Testis (tissue), 3 donors: ENCODE data around the gene SLC39A7. TPM values are rescaled to one million over a fixed set of nuclear protein-coding genes. Genes with fewer than 3 reads are reported as not detected.
A peak's percentile ranks its signal among the peaks of the same experiment; 100 is the strongest.

Experiments
- DNase-seq: peaks from one replicate; pipeline ENCODE4 v3.0.0-alpha.2; 2019
- H3K27ac ChIP-seq, 2 donors: fragments of 200-600 bp; sonication (generic); one replicate each; pipeline ENCODE4 v1.5.1; 2019
- H3K27me3 ChIP-seq: fragments of 200-600 bp; sonication (generic); one replicate; pipeline ENCODE4 v1.5.1; 2019
- H3K36me3 ChIP-seq: fragments of 200-600 bp; sonication (generic); one replicate; pipeline ENCODE4 v1.5.1; 2017; ENCODE audit warnings: low read depth; ENCODE audit errors: missing control alignments
- H3K4me1 ChIP-seq: fragments of 200-600 bp; sonication (generic); one replicate; pipeline ENCODE4 v1.5.1; 2019
- H3K4me3 ChIP-seq, 2 donors: fragments of 200-600 bp; sonication (generic); one replicate each; pipeline ENCODE4 v1.5.1; 2017 to 2019
- H3K9me3 ChIP-seq: fragments of 200-600 bp; sonication (generic); one replicate; pipeline ENCODE4 v1.5.1; 2017
- CTCF ChIP-seq, 3 experiments: fragments of 450-650 bp in 2 of 3; fragments of 200-600 bp in 1 of 3; sonication (generic) in 1 of 3; IDR thresholded peaks; one replicate each; pipeline ENCODE4 v1.5.1; 2016 to 2019; ENCODE audit warnings: antibody characterized with exemption in 3 of 3, mild to moderate bottlenecking in 2 of 3, moderate library complexity in 1 of 3
- POLR2A ChIP-seq: fragments of 450-650 bp; IDR thresholded peaks from one replicate; pipeline ENCODE4 v1.6.1; 2017; ENCODE audit warnings: antibody characterized with exemption, mild to moderate bottlenecking, moderate library complexity
- WGBS, 2 donors: methylation state at CpG; one replicate each; pipeline ENCODE4 v1.1.5; 2018; 5-methylcytosine and 5-hydroxymethylcytosine counted together
- intact Hi-C: fragments of 100-400 bp; cut with DNase I; formaldehyde crosslinking; loops from one replicate; pipeline ENCODE4 v1.15.1; 2023; ENCODE audit warnings: low total_unique reads
- microRNA counts, 2 donors: library from miRNA; unstranded; fragments of <30 nt; microRNA quantifications; one replicate each; lab custom pipeline; 2016
- microRNA-seq, 2 donors: library from miRNA; unstranded; fragments of <30 nt; microRNA quantifications; one replicate each; pipeline ENCODE4, GENCODE V29; 2016; ENCODE audit warnings: borderline number of aligned reads in 2 of 2, borderline replicate concordance in 1 of 2
- polyA plus RNA-seq: library from polyadenylated mRNA; stranded (reverse); fragments of 350-450 nt; fragmentation: Illumina TruSeq; extraction: RNeasy Lipid Tissue Mini Kit (QIAGEN cat#74804); gene quantifications from one replicate; pipeline ENCODE4 v1.2.3, GENCODE V29; 2014; ENCODE audit warnings: low read depth, low replicate concordance; ENCODE audit not compliant: insufficient read depth
- small RNA-seq, 2 donors: library from RNA; depleted of rRNA; stranded (forward); fragments of <200 nt; gene quantifications; one replicate each; pipeline ENCODE3, GENCODE V24; 2016
- total RNA-seq, 2 donors: library from RNA; depleted of rRNA; stranded (reverse); fragments of >200 nt; gene quantifications; one replicate each; pipeline ENCODE4 v1.2.3, GENCODE V29; 2016

Gene SLC39A7
- total and polyA plus RNA-seq, 3 donors from 2014 or later = 79.1 to 87.7 (median 85.7) TPM

GRCh38 chr6:33249732-33250630 lies 49.3 kb downstream of the SLC39A7 start:
- WGBS, 2 donors = 6 to 19% methylated on average over 5 to 15 of the region's 15 CpGs
- no peak for DNase-seq
- intact Hi-C loops = no loop called here

GRCh38 chr6:33250731-33251130 lies 50.1 kb downstream of the SLC39A7 start:
- H3K27me3 ChIP-seq = no peaks in the 10 kb centered on the region
- H3K27ac ChIP-seq = peak overlapping the region in 1 of 2 donors; percentile 98
- no peaks in the 10 kb centered on the region for H3K9me3 ChIP-seq
- WGBS, 2 donors = 92 to 93% methylated on average over 13 of the region's 13 CpGs
- no peak for DNase-seq
- TF ChIP-seq CTCF (IDR thresholded peaks at IDR 0.05) (no peak), POLR2A (no peak)
- peaks cover 21% of the 10 kb centered on the region for H3K4me1 ChIP-seq
- intact Hi-C loops = no loop called here
- H3K4me3 ChIP-seq = no peak overlapping the region
- no peaks in the 10 kb centered on the region for H3K36me3 ChIP-seq

More at GRCh38 chr6:33249732-33250630, 49.3 kb downstream of the SLC39A7 start:
- TF ChIP-seq POLR2A (no peak), CTCF (IDR thresholded peaks at IDR 0.05) (no peak)
- Histone ChIP-seq H3K4me3 (peak overlapping the region; percentile 68 to 72), H3K9me3 (no peaks in the 10 kb centered on the region), H3K36me3 (no peaks in the 10 kb centered on the region), H3K27ac (peak overlapping the region; percentile 94 to 98), H3K4me1 (peaks cover 21% of the 10 kb centered on the region), H3K27me3 (no peaks in the 10 kb centered on the region)

GRCh38 chr6:33251395-33252012 lies 50.8 kb downstream of the SLC39A7 start:
- Histone ChIP-seq H3K4me3 (no peak overlapping the region), H3K4me1 (peaks cover 21% of the 10 kb centered on the region), H3K9me3 (no peaks in the 10 kb centered on the region), H3K27me3 (no peaks in the 10 kb centered on the region), H3K36me3 (no peaks in the 10 kb centered on the region), H3K27ac (no peak overlapping the region)
- 87 to 92% methylated on average over 6 of the region's 6 CpGs for WGBS, 2 donors
- no peak for DNase-seq
- intact Hi-C loops = no loop called here
- TF ChIP-seq CTCF (IDR thresholded peaks at IDR 0.05) (no peak), POLR2A (no peak)

DNA sequence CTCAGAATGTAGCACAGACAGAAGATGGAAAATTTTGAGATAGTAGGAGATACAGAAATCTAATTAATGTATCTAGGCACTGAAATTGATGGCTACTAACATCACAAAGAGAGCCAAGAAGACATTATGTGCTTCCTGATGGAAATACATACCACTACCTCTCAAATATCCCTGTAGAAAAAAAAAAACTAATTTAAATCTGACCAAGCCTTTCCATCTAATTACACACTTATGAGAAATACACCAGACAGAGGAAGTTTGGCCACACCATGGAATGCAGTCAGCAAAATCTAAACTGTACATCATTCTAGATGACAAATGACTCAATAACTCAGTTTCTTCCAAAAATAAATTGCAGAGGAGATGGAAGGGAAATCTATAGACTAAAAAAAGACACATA lies 52.1 kb downstream of the SLC39A7 start:
- TF ChIP-seq CTCF (IDR thresholded peaks at IDR 0.05) = no peak
- Histone ChIP-seq H3K4me3 (no peak overlapping the region), H3K4me1 (peaks cover 19% of the 10 kb centered on the region), H3K27me3 (no peaks in the 10 kb centered on the region), H3K9me3 (no peaks in the 10 kb centered on the region), H3K27ac (no peak overlapping the region), H3K36me3 (no peaks in the 10 kb centered on the region)
- intact Hi-C loops = no loop called here
- DNase-seq = no peak

MicroRNAs within 50 kb of the gene (microRNA counts, 767-probe panel; counts per million panel counts)
- microRNA hsa-miR-219-1-3p (lab: Ali Mortazavi, UCI) (0 to 152 counts per million in 2 donors), microRNA hsa-miR-219-5p (lab: Ali Mortazavi, UCI) (0 to 152 counts per million in 2 donors)

Small RNAs within 50 kb of the gene (microRNA-seq; reads per million reads assigned to microRNA genes)
- 0.69 to 1.4 reads per million in 2 donors for gene MIR219A1

Small RNAs within 50 kb of the gene (small RNA-seq; reads per million reads assigned to genes)
- gene MIR219A1 (1.1 to 1.2 reads per million in 2 donors), gene RNY4P10 (0 reads per million in 2 donors)

Other genes starting within 250 kb of the SLC39A7 start
- 10 to 100 TPM; 10.1 to 19.8 TPM for gene HLA-DMA, start 247.8 kb upstream of the SLC39A7 start, total RNA-seq
- 54.5 TPM for gene HLA-DMA, start 247.8 kb upstream of the SLC39A7 start, polyA plus RNA-seq
- gene BRD2, start 232.3 kb upstream of the SLC39A7 start, total RNA-seq = 100 to 1,000 TPM; 312 to 334 TPM
- 299 TPM for gene BRD2, start 232.3 kb upstream of the SLC39A7 start, polyA plus RNA-seq
- gene HLA-DOA, start 191.3 kb upstream of the SLC39A7 start, total RNA-seq = 1 to 10 TPM; 1.2 to 1.7 TPM
- 13.5 TPM for gene HLA-DOA, start 191.3 kb upstream of the SLC39A7 start, polyA plus RNA-seq
- 10 to 100 TPM; 26.5 to 48.9 TPM for gene HLA-DPA1, start 127.2 kb upstream of the SLC39A7 start, total RNA-seq
- 143 TPM for gene HLA-DPA1, start 127.2 kb upstream of the SLC39A7 start, polyA plus RNA-seq
- 10 to 100 TPM; 14.4 to 39.5 TPM for gene HLA-DPB1, start 124.9 kb upstream of the SLC39A7 start, total RNA-seq
- 183 TPM for gene HLA-DPB1, start 124.9 kb upstream of the SLC39A7 start, polyA plus RNA-seq
- gene COL11A2, start 8.4 kb upstream of the SLC39A7 start, total RNA-seq = 1 to 10 TPM; 8.6 to 8.8 TPM
- gene COL11A2, start 8.4 kb upstream of the SLC39A7 start, polyA plus RNA-seq = 8.2 TPM
- gene RXRB, start 202 bp upstream of the SLC39A7 start, total RNA-seq = 10 to 100 TPM; 42.9 to 47.3 TPM
- gene RXRB, start 202 bp upstream of the SLC39A7 start, polyA plus RNA-seq = 45.2 TPM
- gene HSD17B8, start 3.8 kb downstream of the SLC39A7 start, total RNA-seq = 10 to 100 TPM; 25.4 to 26.3 TPM
- 11.2 TPM for gene HSD17B8, start 3.8 kb downstream of the SLC39A7 start, polyA plus RNA-seq
- gene RING1, start 7.6 kb downstream of the SLC39A7 start, total RNA-seq = 10 to 100 TPM; 36.2 to 38.0 TPM
- 60.2 TPM for gene RING1, start 7.6 kb downstream of the SLC39A7 start, polyA plus RNA-seq
- gene VPS52, start 71.0 kb downstream of the SLC39A7 start, total RNA-seq = 10 to 100 TPM; 71.0 to 85.0 TPM
- gene VPS52, start 71.0 kb downstream of the SLC39A7 start, polyA plus RNA-seq = 87.1 TPM
- gene RPS18, start 71.2 kb downstream of the SLC39A7 start, total RNA-seq = 1,000 to 10,000 TPM in 1 of 2 donors, 100 to 1,000 TPM in 1; 685 to 1,953 TPM
- 2,185 TPM for gene RPS18, start 71.2 kb downstream of the SLC39A7 start, polyA plus RNA-seq
- 10 to 100 TPM; 18.0 to 18.3 TPM for gene B3GALT4, start 76.3 kb downstream of the SLC39A7 start, total RNA-seq
- 55.4 TPM for gene B3GALT4, start 76.3 kb downstream of the SLC39A7 start, polyA plus RNA-seq
- 10 to 100 TPM; 63.2 to 71.2 TPM for gene WDR46, start 88.4 kb downstream of the SLC39A7 start, total RNA-seq
- gene WDR46, start 88.4 kb downstream of the SLC39A7 start, polyA plus RNA-seq = 61.6 TPM
- gene PFDN6, start 88.7 kb downstream of the SLC39A7 start, total RNA-seq = 10 to 100 TPM; 45.5 to 56.2 TPM
- 123 TPM for gene PFDN6, start 88.7 kb downstream of the SLC39A7 start, polyA plus RNA-seq
- 10 to 100 TPM; 42.8 to 46.2 TPM for gene RGL2, start 98.1 kb downstream of the SLC39A7 start, total RNA-seq
- gene RGL2, start 98.1 kb downstream of the SLC39A7 start, polyA plus RNA-seq = 52.7 TPM
- gene TAPBP, start 113.2 kb downstream of the SLC39A7 start, total RNA-seq = 100 to 1,000 TPM in 1 of 2 donors, 10 to 100 TPM in 1; 76.5 to 128 TPM
- 34.6 TPM for gene TAPBP, start 113.2 kb downstream of the SLC39A7 start, polyA plus RNA-seq
- gene ZBTB22, start 116.9 kb downstream of the SLC39A7 start, total RNA-seq = 10 to 100 TPM; 13.4 to 17.1 TPM
- 15.2 TPM for gene ZBTB22, start 116.9 kb downstream of the SLC39A7 start, polyA plus RNA-seq
- 10 to 100 TPM; 61.8 to 75.3 TPM for gene DAXX, start 122.1 kb downstream of the SLC39A7 start, total RNA-seq
- 118 TPM for gene DAXX, start 122.1 kb downstream of the SLC39A7 start, polyA plus RNA-seq
- 10 to 100 TPM; 19.8 to 22.5 TPM for gene KIFC1, start 191.0 kb downstream of the SLC39A7 start, total RNA-seq
- 20.2 TPM for gene KIFC1, start 191.0 kb downstream of the SLC39A7 start, polyA plus RNA-seq
- 100 to 1,000 TPM; 184 to 218 TPM for gene PHF1, start 210.1 kb downstream of the SLC39A7 start, total RNA-seq
- gene PHF1, start 210.1 kb downstream of the SLC39A7 start, polyA plus RNA-seq = 216 TPM
- 100 to 1,000 TPM; 139 to 146 TPM for gene CUTA, start 217.2 kb downstream of the SLC39A7 start, total RNA-seq
- gene CUTA, start 217.2 kb downstream of the SLC39A7 start, polyA plus RNA-seq = 132 TPM
- gene SYNGAP1, start 219.2 kb downstream of the SLC39A7 start, total RNA-seq = 10 to 100 TPM; 29.4 to 43.9 TPM
- 31.5 TPM for gene SYNGAP1, start 219.2 kb downstream of the SLC39A7 start, polyA plus RNA-seq